Measurements from ENCODE around the gene CD300LF. TPM values are rescaled to one million over a fixed set of nuclear protein-coding genes. Genes with fewer than 3 reads are reported as not detected.

Gene CD300LF
- total and polyA plus RNA-seq, 4 donors = 0.13 to 1.9 (median 1.0) TPM

GRCh38 chr17:74722782-74723181 is 10.1 kb upstream of the CD300LF start:
- TF ChIP-seq, protein P1, sequence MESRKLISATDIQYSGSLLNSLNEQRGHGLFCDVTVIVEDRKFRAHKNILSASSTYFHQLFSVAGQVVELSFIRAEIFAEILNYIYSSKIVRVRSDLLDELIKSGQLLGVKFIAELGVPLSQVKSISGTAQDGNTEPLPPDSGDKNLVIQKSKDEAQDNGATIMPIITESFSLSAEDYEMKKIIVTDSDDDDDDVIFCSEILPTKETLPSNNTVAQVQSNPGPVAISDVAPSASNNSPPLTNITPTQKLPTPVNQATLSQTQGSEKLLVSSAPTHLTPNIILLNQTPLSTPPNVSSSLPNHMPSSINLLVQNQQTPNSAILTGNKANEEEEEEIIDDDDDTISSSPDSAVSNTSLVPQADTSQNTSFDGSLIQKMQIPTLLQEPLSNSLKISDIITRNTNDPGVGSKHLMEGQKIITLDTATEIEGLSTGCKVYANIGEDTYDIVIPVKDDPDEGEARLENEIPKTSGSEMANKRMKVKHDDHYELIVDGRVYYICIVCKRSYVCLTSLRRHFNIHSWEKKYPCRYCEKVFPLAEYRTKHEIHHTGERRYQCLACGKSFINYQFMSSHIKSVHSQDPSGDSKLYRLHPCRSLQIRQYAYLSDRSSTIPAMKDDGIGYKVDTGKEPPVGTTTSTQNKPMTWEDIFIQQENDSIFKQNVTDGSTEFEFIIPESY (IDR thresholded peaks at IDR 0.05) = no peak
- TF ChIP-seq EGR1 (IDR thresholded peaks at IDR 0.05; ENCODE audit: low read depth in 2 of 2) = no peak
- no peak for TF ChIP-seq RAD21 (IDR thresholded peaks at IDR 0.05)
- no peak for TF ChIP-seq FOXA2 (IDR thresholded peaks at IDR 0.05)
- TF ChIP-seq SP1 (IDR thresholded peaks at IDR 0.05) = no peak
- TF ChIP-seq, protein P2, sequence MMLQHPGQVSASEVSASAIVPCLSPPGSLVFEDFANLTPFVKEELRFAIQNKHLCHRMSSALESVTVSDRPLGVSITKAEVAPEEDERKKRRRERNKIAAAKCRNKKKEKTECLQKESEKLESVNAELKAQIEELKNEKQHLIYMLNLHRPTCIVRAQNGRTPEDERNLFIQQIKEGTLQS (IDR thresholded peaks at IDR 0.05) = no peak
- no peak for TF ChIP-seq JUND (IDR thresholded peaks at IDR 0.05)
- TF ChIP-seq YY1 (IDR thresholded peaks at IDR 0.05) = no peak
- no peak for TF ChIP-seq REST (IDR thresholded peaks at IDR 0.05)
- no peak for TF ChIP-seq FOXA1 (IDR thresholded peaks at IDR 0.05)
- TF ChIP-seq HNF4A (conservative IDR thresholded peaks at IDR 0.05) = no peak
- TF ChIP-seq, protein P3, sequence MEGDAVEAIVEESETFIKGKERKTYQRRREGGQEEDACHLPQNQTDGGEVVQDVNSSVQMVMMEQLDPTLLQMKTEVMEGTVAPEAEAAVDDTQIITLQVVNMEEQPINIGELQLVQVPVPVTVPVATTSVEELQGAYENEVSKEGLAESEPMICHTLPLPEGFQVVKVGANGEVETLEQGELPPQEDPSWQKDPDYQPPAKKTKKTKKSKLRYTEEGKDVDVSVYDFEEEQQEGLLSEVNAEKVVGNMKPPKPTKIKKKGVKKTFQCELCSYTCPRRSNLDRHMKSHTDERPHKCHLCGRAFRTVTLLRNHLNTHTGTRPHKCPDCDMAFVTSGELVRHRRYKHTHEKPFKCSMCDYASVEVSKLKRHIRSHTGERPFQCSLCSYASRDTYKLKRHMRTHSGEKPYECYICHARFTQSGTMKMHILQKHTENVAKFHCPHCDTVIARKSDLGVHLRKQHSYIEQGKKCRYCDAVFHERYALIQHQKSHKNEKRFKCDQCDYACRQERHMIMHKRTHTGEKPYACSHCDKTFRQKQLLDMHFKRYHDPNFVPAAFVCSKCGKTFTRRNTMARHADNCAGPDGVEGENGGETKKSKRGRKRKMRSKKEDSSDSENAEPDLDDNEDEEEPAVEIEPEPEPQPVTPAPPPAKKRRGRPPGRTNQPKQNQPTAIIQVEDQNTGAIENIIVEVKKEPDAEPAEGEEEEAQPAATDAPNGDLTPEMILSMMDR (IDR thresholded peaks at IDR 0.05; ENCODE audit: low read depth, low read length, missing input control) = no peak
- no peak for TF ChIP-seq TAF1 (conservative IDR thresholded peaks at IDR 0.05)
- TF ChIP-seq RXRA (IDR thresholded peaks at IDR 0.05) = no peak
- TF ChIP-seq, protein P4, sequence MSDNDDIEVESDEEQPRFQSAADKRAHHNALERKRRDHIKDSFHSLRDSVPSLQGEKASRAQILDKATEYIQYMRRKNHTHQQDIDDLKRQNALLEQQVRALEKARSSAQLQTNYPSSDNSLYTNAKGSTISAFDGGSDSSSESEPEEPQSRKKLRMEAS (IDR thresholded peaks at IDR 0.05) = no peak
- DNase-seq (ENCODE audit: low spot score) = no peak
- Histone ChIP-seq H3K4me3 (ENCODE audit: low read depth in 1 of 3, low read length in 3 of 3) (no peak overlapping the region), H3K9ac (ENCODE audit: low read depth in 1 of 2, low read length in 2 of 2) (no peak overlapping the region), H3K27me3 (ENCODE audit: control insufficient read depth in 4 of 4, insufficient read depth in 4 of 4, low read length in 3 of 4) (no peaks in the 10 kb centered on the region), H3K36me3 (ENCODE audit: control insufficient read depth in 4 of 4, insufficient read depth in 3 of 4, low read depth in 1 of 4, low read length in 3 of 4) (no peaks in the 10 kb centered on the region), H3K27ac (ENCODE audit: low read depth in 1 of 2, low read length in 2 of 2) (no peak overlapping the region), H3K4me1 (ENCODE audit: control insufficient read depth in 4 of 4, insufficient read depth in 4 of 4, low read length in 3 of 4) (no peaks in the 10 kb centered on the region), H3K9me3 (ENCODE audit: control insufficient read depth in 4 of 4, low read length in 3 of 4) (no peaks in the 10 kb centered on the region)
- WGBS = 93% methylated on average over 4 of the region's 4 CpGs

DNA sequence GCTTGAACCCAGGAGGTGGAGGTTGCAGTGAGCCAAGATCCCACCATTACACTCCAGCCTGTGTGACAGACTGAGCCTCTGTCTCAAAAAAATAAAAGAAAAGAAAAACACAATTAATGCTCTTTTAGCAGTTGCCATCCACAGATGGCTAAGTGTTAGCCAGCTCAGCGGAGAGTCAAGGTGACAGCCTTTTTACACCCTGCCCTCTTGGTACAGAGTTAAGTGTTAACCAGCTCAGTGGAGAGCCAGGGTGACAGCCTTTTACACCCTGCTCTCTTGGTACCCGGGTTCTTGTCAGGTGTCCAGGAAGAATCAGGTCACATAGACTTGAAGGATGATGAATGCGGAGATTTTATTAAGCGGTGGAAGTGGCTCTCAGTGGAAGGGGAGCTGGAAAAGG is 7.8 kb upstream of the CD300LF start:
- Histone ChIP-seq H3K4me1 (ENCODE audit: control insufficient read depth in 4 of 4, insufficient read depth in 4 of 4, low read length in 3 of 4) (no peaks in the 10 kb centered on the region), H3K36me3 (ENCODE audit: control insufficient read depth in 4 of 4, insufficient read depth in 3 of 4, low read depth in 1 of 4, low read length in 3 of 4) (no peaks in the 10 kb centered on the region), H3K27me3 (ENCODE audit: control insufficient read depth in 4 of 4, insufficient read depth in 4 of 4, low read length in 3 of 4) (no peaks in the 10 kb centered on the region), H3K9me3 (ENCODE audit: control insufficient read depth in 4 of 4, low read length in 3 of 4) (no peaks in the 10 kb centered on the region), H3K9ac (ENCODE audit: low read depth in 1 of 2, low read length in 2 of 2) (no peak overlapping the region), H3K27ac (ENCODE audit: low read depth in 1 of 2, low read length in 2 of 2) (no peak overlapping the region), H3K4me3 (ENCODE audit: low read depth in 1 of 3, low read length in 3 of 3) (no peak overlapping the region)
- WGBS = 91% methylated on average over 4 of the region's 4 CpGs
- no peak for DNase-seq (ENCODE audit: low spot score)
- TF ChIP-seq JUND (IDR thresholded peaks at IDR 0.05) (no peak), GABPA (IDR thresholded peaks at IDR 0.05 in 1 of 2, conservative IDR thresholded peaks at IDR 0.05 in 1 of 2) (no peak), NR2F2 (IDR thresholded peaks at IDR 0.05) (no peak), RXRA (IDR thresholded peaks at IDR 0.05) (no peak), FOXA1 (IDR thresholded peaks at IDR 0.05) (no peak), EGR1 (IDR thresholded peaks at IDR 0.05; ENCODE audit: low read depth in 2 of 2) (no peak), RAD21 (IDR thresholded peaks at IDR 0.05) (no peak), TAF1 (conservative IDR thresholded peaks at IDR 0.05) (no peak), HNF4A (conservative IDR thresholded peaks at IDR 0.05) (no peak), SP1 (IDR thresholded peaks at IDR 0.05) (no peak)
- TF ChIP-seq, protein P1 (IDR thresholded peaks at IDR 0.05) = no peak
- TF ChIP-seq, protein P2 (IDR thresholded peaks at IDR 0.05) = no peak

Data from liver (tissue), 9 donors.